GM12864 (cell line): Measurements from ENCODE around the gene PNLIPRP3.
A peak's percentile ranks its signal among the peaks of the same experiment; 100 is the strongest.

ENCODE experiments used
- DNase-seq: peaks from one replicate; pipeline ENCODE4 v3.0.0-alpha.2; 2011; ENCODE audit warnings: low read depth
- H3K4me3 ChIP-seq: 2 replicates; pipeline ENCODE4 v1.5.1; 2011; ENCODE audit warnings: mild to moderate bottlenecking, low read depth, low read length, control low read depth
- CTCF ChIP-seq: IDR thresholded peaks from 2 replicates; pipeline ENCODE4 v1.5.1; 2011; ENCODE audit warnings: low read depth, mild to moderate bottlenecking, moderate library complexity, low read length, control low read depth, inconsistent platforms; ENCODE audit errors: missing control alignments

The PNLIPRP3 gene

GRCh38 chr10:116490028-116490662 lies 62.5 kb downstream of the PNLIPRP3 start:
- no peak for DNase-seq
- TF ChIP-seq CTCF: peak; percentile 47
- no peak overlapping the region for H3K4me3 ChIP-seq

GRCh38 chr10:116504786-116505185 lies 77.1 kb downstream of the PNLIPRP3 start:
- no peak for DNase-seq
- no peak overlapping the region for H3K4me3 ChIP-seq
- TF ChIP-seq CTCF: no peak

- H3K4me3 ChIP-seq: no peak overlapping the region
- TF ChIP-seq CTCF: no peak
- DNase-seq: no peak
Observed at GRCh38 chr10:116510565-116510964, 82.9 kb downstream of the PNLIPRP3 start.

GRCh38 chr10:116511365-116511764 lies 83.7 kb downstream of the PNLIPRP3 start:
- TF ChIP-seq CTCF: no peak
- no peak for DNase-seq
- H3K4me3 ChIP-seq: no peak overlapping the region

GRCh38 chr10:116521424-116522290 lies 94.0 kb downstream of the PNLIPRP3 start:
- no peak overlapping the region for H3K4me3 ChIP-seq
- no peak for DNase-seq
- peak; percentile 68 for TF ChIP-seq CTCF

DNA sequence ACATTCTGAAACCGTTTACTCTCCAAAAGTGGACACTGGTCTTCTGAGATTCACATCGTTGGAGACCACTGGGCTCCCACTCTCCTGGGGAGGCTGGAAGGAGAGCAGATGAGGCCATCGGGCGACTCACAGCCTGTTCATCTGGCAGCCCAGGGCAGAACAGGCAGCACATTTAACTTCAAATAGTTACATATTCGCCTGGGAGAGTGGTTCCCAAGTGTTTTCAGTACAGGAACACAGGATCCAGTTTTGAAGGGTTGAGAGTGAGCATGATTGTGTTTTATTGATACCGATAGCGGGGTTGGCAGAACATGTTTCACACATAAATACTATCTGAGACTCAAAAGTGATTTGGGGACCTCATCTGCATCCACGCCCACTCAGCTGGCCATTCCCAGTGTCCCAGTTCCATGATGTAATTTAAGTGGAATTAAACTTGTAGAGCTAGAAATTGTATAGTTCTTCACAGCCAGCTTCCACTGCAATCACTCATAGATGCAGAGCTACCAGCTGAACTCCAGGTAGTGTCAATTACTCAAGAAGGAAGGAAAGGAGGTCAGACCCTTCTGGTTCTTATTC lies 95.2 kb downstream of the PNLIPRP3 start:
- H3K4me3 ChIP-seq: no peak overlapping the region
- TF ChIP-seq CTCF: no peak
- no peak for DNase-seq

GRCh38 chr10:116524736-116525135 lies 97.1 kb downstream of the PNLIPRP3 start:
- H3K4me3 ChIP-seq: no peak overlapping the region
- no peak for DNase-seq
- no peak for TF ChIP-seq CTCF
